ENCODE data around the gene OPHN1.
"Not testable (repeated sequence)": the region's sequence is repeated elsewhere in the genome, so short reads cannot be mapped to it uniquely, and the experiment has no call there.

OPHN1 gene

GRCh38 chrX:68355629-68355920 lies 77.7 kb downstream of the OPHN1 start:
- DNase-seq (ENCODE audit: low read depth) = no peak

DNA sequence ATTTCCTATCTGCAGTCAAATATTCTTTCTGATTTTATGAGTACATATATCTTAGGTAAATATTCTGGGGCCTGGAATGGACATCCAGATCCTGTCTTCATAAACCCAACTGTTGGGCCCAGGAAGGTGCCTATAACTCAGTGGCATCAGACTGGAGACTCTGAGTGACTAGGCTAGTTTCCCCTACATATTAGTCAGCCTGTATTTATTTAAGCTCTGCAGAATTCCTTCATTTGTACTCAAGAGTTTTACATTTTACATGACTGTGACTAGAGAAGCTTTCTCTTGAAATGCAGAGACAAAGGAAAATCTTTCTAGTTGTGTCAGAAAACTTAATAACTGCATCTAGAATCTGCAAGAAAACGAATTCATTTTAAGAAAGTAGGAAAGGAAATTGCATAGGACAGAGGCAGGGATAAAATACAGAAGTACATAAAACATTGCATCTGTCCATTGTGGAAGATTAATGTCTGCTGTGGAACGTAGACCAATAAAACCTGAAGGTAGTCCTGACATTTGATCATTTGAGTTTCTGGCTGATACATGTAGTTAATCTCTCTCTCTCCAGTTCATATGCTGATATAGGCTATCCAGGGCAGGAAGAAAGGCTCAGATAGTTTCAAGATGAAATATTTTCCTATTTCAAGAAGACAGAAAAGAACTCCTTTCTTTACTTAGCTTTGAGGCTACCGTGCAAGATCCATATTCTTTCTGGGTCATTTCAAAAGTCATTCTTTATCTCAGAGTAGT lies 78.2 kb downstream of the OPHN1 start:
- DNase-seq (ENCODE audit: low read depth) = no peak

- no peak for DNase-seq (ENCODE audit: low read depth)
These were observed 88.3 kb downstream of the OPHN1 start for GRCh38 chrX:68345025-68345424.

GRCh38 chrX:68343551-68343950 lies 89.7 kb downstream of the OPHN1 start:
- peak; percentile 0 for DNase-seq (ENCODE audit: low read depth)

- no peak for DNase-seq (ENCODE audit: low read depth)
These were observed 101.0 kb downstream of the OPHN1 start for GRCh38 chrX:68332201-68332731.

DNA sequence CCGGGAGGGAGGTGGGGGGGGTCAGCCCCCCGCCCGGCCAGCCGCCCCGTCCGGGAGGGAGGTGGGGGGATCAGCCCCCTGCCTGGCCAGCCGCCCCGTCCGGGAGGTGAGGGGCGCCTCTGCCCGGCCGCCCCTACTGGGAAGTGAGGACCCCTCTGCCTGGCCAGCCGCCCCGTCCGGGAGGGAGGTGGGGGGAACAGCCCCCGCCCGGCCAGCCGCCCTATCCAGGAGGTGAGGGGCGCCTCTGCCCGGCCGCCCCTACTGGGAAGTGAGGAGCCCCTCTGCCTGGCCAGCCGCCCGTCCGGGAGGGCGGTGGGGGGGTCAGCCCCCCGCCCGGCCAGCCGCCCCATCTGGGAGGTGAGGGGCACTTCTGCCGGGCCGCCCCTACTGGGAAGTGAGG lies 106.5 kb downstream of the OPHN1 start:
- DNase-seq (ENCODE audit: low read depth) = not testable (repeated sequence)

DNA sequence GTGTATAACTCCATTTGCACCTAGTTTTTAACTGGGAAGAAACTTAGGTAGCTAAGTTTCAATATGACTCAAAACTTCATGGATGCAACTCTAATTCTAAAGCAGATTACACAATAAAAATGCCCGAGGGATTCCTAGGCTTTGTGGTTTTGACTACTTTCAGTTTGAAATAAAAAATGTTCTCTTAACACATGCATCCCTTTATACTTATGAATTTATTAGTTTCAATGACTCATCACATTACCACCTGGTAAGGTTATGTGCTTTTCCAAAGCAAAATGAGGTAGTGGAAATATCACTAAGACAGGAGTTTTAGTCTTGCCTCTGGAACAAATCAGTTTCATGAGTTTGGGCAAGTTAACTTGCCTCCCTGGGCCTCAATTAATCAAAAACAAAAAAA lies 125.5 kb downstream of the OPHN1 start:
- DNase-seq (ENCODE audit: low read depth) = peak; percentile 67

DNA sequence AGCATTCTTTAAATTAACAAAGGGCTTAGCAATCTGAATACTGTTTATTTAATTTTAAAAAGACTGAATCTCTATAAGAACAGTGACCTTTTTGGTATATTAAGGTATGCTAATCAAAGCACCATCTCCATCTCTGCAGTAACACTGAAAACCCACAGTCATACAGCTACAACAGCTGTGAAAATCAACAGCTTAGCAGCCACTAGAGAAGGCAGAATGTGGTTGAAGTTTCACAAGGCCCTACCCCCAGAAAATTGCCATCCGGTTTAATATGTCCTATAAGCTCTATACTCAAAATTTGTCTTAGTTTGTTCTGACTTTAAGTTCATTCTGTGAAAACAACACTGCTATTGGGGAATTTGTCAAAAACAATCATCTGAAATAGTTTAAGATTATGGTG lies 128.7 kb downstream of the OPHN1 start:
- DNase-seq (ENCODE audit: low read depth) = no peak

DNA sequence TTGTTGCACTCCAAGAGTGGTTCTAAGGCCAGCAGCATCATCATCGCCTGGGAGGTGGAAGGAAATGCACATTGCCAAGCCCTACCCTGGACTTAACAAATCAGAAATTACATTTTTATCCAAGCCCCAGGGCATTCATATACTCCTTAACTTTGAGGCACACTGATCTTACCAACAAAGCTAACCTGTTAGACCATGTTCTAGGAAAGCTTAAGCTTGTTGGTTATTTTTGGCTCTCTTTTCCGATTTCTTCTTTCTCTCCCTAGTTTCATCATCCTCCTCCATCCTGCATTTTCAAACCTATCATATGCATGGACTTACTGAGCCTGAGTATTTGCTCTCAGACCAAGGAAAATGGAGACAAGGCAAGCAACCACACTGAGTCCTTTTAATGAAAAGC lies 133.4 kb downstream of the OPHN1 start:
- DNase-seq (ENCODE audit: low read depth) = no peak

- peak; percentile 11 for DNase-seq (ENCODE audit: low read depth)
These were observed 140.8 kb downstream of the OPHN1 start for GRCh38 chrX:68292471-68292870.

DNA sequence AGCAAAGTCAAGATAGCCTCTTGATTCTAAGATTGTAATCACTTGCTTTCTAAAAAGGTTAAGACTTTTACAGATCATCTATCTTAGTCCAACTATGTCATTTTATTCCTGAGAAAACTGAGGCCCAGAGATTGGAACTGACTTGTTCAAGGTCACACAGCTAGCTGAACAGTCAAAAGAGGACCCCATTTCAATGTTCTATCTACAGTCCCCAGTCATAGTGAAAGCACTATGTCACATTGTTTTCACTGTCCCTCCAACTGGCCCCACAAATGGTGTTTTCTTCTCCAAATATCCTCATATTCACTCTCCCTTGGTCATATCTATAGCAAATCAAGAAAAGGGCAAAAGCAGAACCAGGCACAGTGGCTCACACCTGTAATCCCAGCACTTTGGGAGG lies 145.2 kb downstream of the OPHN1 start:
- DNase-seq (ENCODE audit: low read depth) = no peak

GRCh38 chrX:68287419-68287818 lies 145.9 kb downstream of the OPHN1 start:
- no peak for DNase-seq (ENCODE audit: low read depth)

DNA sequence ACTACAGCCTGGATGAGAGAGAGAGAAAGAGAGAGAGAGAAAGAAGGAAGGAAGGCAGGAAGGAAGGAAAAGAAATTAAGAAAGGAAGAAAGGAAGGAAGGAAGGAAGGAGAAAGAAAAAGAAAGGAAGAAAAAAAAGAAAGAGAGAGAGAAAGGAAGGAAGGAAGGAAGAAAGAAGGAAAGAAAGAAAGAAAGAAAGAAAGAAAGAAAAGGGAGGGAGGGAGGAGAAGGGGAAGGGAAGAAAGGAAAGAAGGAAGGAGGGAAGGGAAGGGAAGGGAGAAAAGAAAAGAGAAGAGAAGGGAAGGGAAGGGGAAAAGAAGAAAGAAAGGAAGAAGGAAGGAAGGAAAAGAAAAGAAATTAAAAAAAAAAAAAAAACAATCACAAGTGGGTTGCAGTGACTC lies 146.3 kb downstream of the OPHN1 start:
- no peak for DNase-seq (ENCODE audit: low read depth)

GRCh38 chrX:68286076-68286475 lies 147.2 kb downstream of the OPHN1 start:
- DNase-seq (ENCODE audit: low read depth) = no peak

GRCh38 chrX:68284281-68284904 lies 148.9 kb downstream of the OPHN1 start:
- no peak for DNase-seq (ENCODE audit: low read depth)

GRCh38 chrX:68273887-68274286 lies 159.4 kb downstream of the OPHN1 start:
- DNase-seq (ENCODE audit: low read depth) = no peak

- not testable (repeated sequence) for DNase-seq (ENCODE audit: low read depth)
These were observed 168.5 kb downstream of the OPHN1 start for GRCh38 chrX:68264793-68265192.

DNA sequence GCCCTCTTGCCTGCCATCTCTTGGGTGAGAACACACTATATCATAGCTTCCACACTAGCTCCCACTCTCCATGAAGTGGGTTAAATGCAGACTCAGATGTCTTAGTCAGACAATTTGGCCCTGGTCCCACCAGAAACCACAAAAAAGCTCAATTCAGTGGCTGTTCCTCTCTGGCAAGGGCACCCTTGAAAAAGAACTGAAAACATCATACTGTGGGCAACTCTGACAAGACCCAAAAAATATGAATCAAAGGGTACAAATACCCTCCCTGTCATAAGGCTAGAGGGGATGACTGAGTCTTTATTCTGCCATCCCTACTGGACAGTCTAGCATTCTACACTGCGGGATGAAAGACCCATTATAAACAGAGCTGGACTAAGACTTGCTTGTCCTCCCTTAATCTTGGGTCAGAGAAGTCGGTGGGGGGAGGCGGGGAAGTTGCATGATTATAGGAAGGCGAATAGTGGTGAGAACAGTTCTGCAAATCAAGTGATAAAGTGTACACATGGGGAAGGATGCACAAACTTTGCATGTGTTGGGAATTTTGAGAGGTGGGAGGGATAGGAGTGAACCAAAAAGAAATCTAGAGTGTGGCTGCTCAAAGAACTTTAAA lies 172.1 kb downstream of the OPHN1 start:
- no peak for DNase-seq (ENCODE audit: low read depth)

DNA sequence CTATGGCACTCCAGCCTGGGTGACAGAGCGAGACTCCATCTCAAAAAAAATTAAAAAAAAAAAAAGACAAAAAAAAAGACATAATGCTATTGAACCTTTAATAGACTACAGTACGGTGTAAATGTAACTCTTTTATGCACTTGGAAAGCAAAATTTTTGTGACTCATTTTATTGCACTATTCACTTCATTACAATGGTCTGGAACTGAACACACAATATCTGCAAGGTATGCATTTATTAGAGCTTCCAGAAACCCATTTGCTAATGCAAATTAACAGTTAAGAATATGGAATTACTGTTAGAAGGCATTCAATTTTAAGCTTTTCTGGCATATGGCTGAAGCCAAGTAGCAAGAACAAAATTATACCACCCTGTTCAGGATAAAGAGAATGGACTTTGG lies 176.3 kb downstream of the OPHN1 start:
- DNase-seq (ENCODE audit: low read depth) = no peak

DNA sequence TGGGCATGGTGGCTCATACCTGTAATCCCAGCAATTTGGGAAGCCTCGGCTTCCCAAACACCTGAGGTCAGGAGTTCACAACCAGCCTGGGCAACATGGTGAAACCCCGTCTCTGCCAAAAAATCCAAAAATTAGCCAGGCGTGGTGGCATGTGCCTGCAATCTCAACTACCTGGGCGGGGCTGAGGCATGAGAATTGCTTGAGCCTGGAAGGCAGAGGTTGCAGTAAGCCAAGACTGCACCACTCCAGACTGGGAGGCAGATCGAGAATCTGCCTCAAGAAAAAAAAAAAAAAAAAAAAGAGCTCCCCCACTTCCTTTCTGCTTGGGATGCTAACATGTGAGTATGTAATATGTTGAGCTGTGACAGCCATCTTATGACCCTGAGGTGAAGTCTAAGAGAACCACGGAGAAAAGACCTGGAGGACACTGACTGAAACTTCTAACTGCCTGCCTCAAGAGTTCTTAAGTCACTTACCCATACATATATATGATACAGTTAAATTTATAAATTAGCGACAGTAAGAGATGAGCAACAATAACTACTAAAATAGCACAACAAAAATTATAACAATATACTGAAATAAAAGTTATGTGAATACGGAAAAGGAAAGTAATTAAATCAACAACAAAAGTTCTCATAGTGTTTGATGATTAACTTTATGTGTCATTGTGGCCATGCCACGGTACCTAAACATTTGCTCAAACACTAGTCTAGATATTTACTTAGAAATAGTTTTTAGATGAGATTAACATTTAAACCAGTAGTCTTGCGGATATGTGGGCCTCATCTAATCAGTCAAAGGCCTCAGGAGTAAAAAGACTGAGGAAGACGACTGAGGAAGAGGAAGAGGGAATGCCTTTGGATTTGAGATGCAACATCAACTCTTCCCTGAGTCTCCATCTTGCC lies 178.3 kb downstream of the OPHN1 start:
- DNase-seq (ENCODE audit: low read depth) = no peak

DNA sequence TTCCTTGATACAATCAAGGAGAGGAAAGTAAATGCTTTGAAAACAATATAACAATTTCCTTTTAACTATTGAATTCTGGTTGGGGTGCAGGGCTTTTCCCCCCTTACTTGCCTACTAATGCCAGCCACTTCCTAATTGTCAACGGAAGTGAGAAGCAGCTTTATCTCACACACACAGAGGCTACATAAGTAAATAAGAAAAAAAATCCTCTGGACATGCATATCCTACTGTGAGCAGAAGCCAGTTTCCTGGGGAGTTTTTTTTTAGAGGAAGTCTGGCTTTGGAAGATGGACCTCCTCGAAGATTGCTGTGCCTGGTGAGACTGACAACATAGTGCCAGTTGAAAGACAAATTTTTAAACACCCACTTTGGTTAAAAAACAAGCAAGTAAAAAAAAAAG lies 180.6 kb downstream of the OPHN1 start:
- no peak for DNase-seq (ENCODE audit: low read depth)

DNA sequence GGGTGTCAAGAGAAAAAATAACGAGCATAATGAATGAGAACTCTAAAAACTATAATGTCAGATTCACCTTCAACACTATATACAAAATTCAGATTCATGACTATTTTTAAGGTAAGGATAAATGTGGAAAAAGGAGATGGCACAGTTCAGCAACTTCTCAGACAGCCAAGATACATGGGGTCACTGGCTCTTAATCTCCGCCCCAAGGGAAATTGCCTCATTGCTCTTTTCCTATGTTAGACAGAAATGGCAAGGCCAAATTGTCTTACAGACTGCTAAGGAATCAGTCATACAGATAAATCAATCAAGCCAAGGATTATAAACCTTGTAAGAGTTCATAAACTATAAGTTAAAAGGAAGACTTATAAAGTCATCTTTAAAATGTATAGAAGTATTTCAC lies 183.4 kb downstream of the OPHN1 start:
- no peak for DNase-seq (ENCODE audit: low read depth)
